ENCODE results near the gene CASQ1.
A peak's percentile ranks its signal among the peaks of the same experiment; 100 is the strongest.

The CASQ1 gene

GRCh38 chr1:160189649-160190625, at the start of gene CASQ1:
Gene CASQ1, plus strand, starts transcription at chr1:160190575. Its CDS starts 177 bp downstream, at chr1:160190752.
- DNase-seq, result peak; percentile 69

DNA sequence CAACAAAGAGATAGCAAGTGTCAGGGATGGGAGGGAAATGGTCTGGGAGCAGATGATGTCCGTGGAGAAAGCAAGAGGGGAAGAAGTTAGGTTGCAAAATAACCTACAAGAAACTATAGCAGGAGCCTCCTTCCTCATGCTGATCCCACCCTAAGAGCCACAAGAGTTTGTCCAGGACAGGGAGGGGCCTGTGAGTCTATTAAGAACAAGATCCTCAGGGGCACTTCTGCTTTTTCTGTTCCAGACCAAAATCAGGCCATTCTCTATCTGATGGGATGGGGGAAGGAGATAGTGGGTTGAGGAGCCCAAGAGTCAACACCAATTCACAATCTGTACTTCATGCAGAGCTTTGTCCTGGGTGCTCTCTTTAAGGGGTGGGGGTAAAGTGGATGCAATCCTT, 46.7 kb upstream of the CASQ1 start:
- no peak for DNase-seq

DNA sequence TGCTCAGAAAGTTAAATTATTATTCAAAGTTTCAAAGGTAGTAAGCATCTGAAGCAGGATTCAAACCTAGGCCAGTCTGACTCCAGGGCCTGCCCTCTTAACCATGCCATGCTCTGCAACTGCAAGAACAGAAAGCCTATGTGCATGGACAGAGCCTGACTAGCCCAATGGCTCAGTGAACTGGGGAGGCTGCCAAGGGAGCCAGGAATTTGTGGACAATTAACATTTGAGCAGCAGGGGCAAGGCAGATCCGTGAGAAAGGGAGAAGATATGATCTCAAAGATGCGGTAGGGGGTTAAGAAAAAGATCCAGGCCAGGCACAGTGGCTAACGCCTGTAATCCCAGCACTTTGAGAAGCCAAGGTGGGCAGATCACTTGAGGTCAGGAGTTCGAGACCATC, 45.5 kb upstream of the CASQ1 start:
- DNase-seq, result no peak

DNA sequence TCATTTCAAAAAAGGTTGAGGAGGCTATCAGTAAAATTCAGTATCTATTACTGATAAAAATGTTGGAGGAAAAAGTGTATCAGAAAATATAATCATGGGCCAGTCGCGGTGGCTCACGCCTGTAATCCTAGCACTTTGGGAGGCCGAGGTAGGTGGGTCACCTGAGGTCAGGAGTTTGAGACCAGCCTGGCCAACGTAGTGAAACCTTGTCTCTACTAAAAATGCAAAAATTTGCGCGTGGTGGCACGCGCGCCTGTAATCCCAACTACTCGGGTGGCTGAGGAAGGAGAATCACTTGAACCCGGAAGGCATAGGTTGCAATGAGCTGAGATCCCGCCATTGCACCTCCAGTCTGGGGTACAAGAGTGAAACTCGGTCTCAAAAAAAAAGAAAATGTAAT, 44.3 kb upstream of the CASQ1 start:
- DNase-seq, result no peak

- no peak for DNase-seq
Observed at GRCh38 chr1:160148121-160148520, 42.3 kb upstream of the CASQ1 start.

DNA sequence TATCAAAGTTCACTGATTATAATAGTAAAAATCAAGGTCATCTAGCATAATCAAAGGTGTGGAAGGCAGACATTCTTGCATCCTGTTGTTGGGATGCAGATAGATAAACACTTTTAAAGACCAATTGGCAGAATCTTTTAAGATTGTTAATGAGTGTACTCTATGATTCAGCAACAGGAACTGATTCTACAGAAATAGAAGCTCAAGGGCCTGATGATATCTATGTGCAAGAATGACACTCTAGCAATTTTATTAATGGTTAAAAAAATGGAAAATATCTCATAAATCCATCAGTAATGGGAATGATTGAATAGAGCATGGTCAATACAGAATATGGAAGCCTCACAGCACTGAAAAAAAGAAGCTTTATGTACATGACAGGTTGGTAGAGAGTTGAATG, 41.1 kb upstream of the CASQ1 start:
- DNase-seq, result no peak

DNA sequence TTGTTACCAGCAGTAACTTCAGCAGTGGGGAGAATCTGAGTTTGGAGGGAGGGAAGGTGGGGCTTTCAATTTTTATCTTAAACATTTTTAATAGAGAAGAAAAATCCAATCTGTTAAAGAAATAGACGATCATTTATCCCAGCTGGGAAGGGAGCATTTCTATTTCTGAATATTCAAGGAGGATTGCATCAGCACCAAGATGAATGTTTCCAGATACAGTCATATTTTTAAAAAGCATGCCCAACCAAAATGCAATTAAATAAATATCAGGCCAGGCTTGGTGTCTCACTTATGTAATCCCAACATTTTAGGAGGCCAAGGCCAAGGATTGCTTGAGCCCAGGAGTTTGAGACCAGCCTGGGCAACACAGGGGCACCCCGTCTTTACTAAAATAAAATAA, 40.7 kb upstream of the CASQ1 start:
- peak; percentile 54 for DNase-seq

DNA sequence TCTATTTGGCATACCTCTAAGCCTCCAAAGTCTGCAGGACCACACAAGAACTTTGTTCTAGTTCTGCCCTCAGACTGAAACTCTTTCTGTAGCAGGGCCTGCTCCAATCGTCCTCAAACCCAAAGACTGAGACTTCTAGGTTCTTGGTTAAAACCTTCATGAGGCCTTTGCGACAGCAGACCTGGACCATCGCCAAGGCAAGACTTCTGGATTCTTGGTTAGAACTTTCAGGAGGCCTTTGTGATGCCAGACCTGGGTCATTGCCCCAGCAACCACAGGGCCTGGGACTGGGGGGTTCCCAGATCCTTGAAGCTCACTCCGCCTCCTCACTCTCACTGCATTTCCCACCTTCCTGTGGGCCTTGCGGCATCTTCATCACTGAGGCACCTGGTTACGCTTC, 39.1 kb upstream of the CASQ1 start, which contains the start of gene ATP1A4:
Gene ATP1A4, plus strand, starts transcription at position 301 of the 400 bp plus-strand sequence. CDS start 438 bp downstream, outside the sequence.
- DNase-seq, result no peak

DNA sequence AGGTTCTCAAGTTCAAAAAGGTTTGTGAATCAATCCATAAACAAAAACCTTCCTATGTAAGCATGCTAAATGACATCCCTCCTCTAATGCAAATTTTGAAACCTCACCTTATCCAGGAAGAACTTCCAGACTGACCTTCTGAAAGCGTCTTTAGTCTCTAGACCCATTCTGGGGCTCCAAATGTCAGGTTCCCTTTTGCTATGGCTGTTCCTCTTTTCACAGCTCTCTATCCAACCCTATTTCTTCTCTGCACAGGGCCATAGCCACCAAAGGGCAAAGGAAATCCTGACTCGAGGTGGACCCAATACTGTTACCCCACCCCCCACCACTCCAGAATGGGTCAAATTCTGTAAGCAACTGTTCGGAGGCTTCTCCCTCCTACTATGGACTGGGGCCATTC, 35.6 kb upstream of the CASQ1 start:
- DNase-seq, result no peak

- no peak for DNase-seq
Observed at GRCh38 chr1:160156361-160156760, 34.0 kb upstream of the CASQ1 start.

- no peak for DNase-seq
Observed at GRCh38 chr1:160157174-160157573, 33.2 kb upstream of the CASQ1 start.

DNA sequence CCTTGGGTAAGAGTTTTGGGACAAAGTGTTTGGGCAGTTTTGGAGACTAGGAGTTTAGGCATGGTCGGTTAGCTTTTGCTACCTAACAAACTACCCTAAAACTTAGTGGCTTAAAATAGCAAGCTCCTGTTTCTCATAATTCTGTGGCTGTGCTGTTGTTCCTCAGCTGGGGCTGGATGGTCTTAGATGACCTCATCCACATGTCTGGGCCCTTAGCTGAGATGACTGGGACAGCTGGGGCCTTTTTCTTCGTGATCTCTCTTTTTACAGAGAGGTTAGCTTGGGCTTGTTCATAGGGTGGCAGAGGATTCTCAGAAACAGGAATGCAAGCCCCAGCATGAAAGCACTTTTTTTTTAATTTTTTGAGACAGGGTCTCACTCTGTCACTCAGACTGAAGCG, 32.3 kb upstream of the CASQ1 start:
- no peak for DNase-seq

DNA sequence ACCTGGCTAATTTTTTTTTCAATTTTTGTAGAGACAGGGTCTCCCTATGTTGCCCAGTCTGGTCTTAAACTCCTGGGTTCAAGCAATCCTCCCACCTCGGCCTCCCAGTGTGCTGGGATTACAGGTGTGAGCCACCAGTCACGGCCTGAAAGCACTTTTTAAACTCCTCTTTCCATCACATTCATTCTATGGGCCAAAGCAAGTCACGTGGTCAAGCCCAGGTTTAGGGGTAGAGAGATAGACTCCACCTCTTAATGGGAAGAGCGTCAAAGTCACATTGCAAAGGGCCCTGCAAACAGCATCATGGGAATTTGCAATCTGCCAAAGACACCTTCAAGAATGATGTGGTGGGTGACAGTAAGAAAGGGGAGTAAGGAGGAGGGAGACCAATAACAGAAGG, 31.8 kb upstream of the CASQ1 start:
- DNase-seq, result no peak

- no peak for DNase-seq
Observed at GRCh38 chr1:160159846-160160245, 30.5 kb upstream of the CASQ1 start.

GRCh38 chr1:160161965-160162705, 28.2 kb upstream of the CASQ1 start:
- peak; percentile 19 for DNase-seq

GRCh38 chr1:160162931-160163330, 27.4 kb upstream of the CASQ1 start:
- DNase-seq, result no peak

- DNase-seq, result no peak
Observed at GRCh38 chr1:160163615-160164014, 26.8 kb upstream of the CASQ1 start.

DNA sequence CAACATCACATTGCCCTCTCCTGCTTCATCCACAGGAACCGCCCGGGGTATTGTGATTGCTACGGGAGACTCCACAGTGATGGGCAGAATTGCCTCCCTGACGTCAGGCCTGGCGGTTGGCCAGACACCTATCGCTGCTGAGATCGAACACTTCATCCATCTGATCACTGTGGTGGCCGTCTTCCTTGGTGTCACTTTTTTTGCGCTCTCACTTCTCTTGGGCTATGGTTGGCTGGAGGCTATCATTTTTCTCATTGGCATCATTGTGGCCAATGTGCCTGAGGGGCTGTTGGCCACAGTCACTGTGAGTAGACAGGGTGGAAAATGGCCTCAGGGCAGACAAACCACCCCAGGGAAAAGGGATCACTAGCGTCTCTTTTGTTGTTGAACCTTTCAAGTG, 26.3 kb upstream of the CASQ1 start:
- no peak for DNase-seq

- DNase-seq, result no peak
Observed at GRCh38 chr1:160166166-160166868, 24.1 kb upstream of the CASQ1 start.

GRCh38 chr1:160167056-160167455, 23.3 kb upstream of the CASQ1 start:
- no peak for DNase-seq

GRCh38 chr1:160167580-160167979, 22.8 kb upstream of the CASQ1 start:
- no peak for DNase-seq

DNA sequence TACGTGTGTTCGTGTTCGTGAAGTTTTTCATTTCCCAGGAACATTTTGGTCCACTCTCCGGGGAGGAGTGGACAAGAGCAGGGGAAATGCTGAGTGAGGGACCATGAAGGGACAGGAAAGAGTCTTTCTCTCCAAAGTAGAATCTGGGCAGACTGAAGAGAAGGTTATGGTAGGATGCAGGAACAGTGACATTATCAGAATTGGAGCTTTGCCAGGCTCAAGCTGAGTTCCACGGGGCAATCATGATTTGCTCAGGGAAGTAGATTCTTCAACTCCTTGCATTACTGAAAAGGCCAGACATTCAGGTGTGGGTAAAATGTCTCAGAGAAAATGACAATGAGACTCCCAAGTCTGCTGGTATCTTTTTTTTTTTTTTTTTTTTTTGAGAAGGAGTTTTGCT, 22.4 kb upstream of the CASQ1 start:
- no peak for DNase-seq

Data from NCI-H226 (cell line).